ENCODE data around the gene CCDC183. TPM values are rescaled to one million over a fixed set of nuclear protein-coding genes. Genes with fewer than 3 reads are reported as not detected.

CCDC183 gene
- total RNA-seq, 1 donor from 2014 or later = 0.84 TPM

DNA sequence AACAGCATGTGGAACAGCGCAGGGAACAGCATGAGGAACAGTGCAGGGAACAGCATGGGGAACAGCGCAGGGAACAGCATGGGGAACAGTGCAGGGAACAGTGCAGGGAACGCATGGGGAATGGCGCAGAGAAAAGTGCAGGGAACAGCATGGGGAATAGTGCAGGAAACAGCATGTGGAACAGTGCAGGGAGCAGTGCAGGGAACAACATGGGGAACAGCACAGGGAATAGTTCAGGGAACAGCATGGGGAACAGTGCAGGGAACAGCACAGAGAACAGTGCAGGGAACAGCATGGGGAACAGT, 40.1 kb upstream of the CCDC183 start:
- H3K9me3 Mint-ChIP-seq (ENCODE audit: unreplicated experiment) = peaks cover 19% of the 10 kb centered on the region
- DNase-seq (ENCODE audit: low read depth) (no peak), FAIRE-seq (no peak)
- no peak for TF ChIP-seq EZH2 (IDR thresholded peaks at IDR 0.05; ENCODE audit: insufficient read depth, low read length)
- TF ChIP-seq, protein P1, sequence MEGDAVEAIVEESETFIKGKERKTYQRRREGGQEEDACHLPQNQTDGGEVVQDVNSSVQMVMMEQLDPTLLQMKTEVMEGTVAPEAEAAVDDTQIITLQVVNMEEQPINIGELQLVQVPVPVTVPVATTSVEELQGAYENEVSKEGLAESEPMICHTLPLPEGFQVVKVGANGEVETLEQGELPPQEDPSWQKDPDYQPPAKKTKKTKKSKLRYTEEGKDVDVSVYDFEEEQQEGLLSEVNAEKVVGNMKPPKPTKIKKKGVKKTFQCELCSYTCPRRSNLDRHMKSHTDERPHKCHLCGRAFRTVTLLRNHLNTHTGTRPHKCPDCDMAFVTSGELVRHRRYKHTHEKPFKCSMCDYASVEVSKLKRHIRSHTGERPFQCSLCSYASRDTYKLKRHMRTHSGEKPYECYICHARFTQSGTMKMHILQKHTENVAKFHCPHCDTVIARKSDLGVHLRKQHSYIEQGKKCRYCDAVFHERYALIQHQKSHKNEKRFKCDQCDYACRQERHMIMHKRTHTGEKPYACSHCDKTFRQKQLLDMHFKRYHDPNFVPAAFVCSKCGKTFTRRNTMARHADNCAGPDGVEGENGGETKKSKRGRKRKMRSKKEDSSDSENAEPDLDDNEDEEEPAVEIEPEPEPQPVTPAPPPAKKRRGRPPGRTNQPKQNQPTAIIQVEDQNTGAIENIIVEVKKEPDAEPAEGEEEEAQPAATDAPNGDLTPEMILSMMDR (IDR thresholded peaks at IDR 0.05; ENCODE audit: insufficient read depth, low read depth, low read length) = no peak
- H3K4me3 Mint-ChIP-seq (ENCODE audit: unreplicated experiment) = no peak overlapping the region
- Histone ChIP-seq H2AFZ (ENCODE audit: low read depth, low read length) (no peak overlapping the region), H3K9me3 (ENCODE audit: insufficient read depth, low read depth, low read length) (peaks cover 10% of the 10 kb centered on the region), H3K9ac (ENCODE audit: low read length) (no peak overlapping the region), H3K4me2 (ENCODE audit: low read length) (no peak overlapping the region), H3K4me3 (ENCODE audit: insufficient read depth, low read depth, low read length) (no peak overlapping the region), H3K4me1 (ENCODE audit: insufficient read depth, low read length) (no peaks in the 10 kb centered on the region), H3K36me3 (ENCODE audit: insufficient read depth, low read length) (no peaks in the 10 kb centered on the region), H3K27ac (ENCODE audit: low read depth, low read length) (no peak overlapping the region), H4K20me1 (ENCODE audit: insufficient read depth, low read length) (no peaks in the 10 kb centered on the region), H3K27me3 (ENCODE audit: insufficient read depth, low read length) (peaks cover 3% of the 10 kb centered on the region), H3K79me2 (ENCODE audit: insufficient read depth, low read length) (no peaks in the 10 kb centered on the region)
- peaks cover 8% of the 10 kb centered on the region for H3K27me3 Mint-ChIP-seq (ENCODE audit: low read depth, unreplicated experiment)
- H3K27ac Mint-ChIP-seq (ENCODE audit: unreplicated experiment) = no peak overlapping the region
- no peaks in the 10 kb centered on the region for H3K4me1 Mint-ChIP-seq (ENCODE audit: low read depth, unreplicated experiment)
- H3K36me3 Mint-ChIP-seq (ENCODE audit: low read depth, unreplicated experiment) = peaks cover 3% of the 10 kb centered on the region

DNA sequence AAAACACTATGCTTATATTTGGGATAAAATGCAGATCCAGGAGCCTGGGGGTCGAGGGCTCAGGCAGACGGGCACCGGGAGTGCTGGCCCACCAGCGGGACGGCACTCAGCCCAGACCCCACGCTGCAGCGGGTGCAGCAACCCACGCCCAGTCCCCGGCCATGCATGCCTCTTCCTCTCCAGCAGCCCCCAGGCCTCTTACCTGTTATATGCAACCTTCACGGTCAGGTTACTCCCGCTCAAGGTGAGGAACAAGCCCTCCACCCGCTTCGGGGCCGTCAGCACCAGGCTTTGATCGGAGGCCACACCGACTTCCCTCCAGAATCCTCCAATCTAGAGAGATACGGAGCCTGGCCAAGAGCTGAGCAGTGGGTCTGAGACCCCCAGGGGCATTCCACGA, 39.3 kb upstream of the CCDC183 start:
- no peak overlapping the region for H3K4me3 ChIP-seq (ENCODE audit: insufficient read depth, low read depth, low read length)
- Mint-ChIP-seq H3K4me3 (ENCODE audit: unreplicated experiment) (no peak overlapping the region), H3K9me3 (ENCODE audit: unreplicated experiment) (peaks cover 13% of the 10 kb centered on the region), H3K27ac (ENCODE audit: unreplicated experiment) (no peak overlapping the region), H3K36me3 (ENCODE audit: low read depth, unreplicated experiment) (peaks cover 3% of the 10 kb centered on the region), H3K4me1 (ENCODE audit: low read depth, unreplicated experiment) (no peaks in the 10 kb centered on the region), H3K27me3 (ENCODE audit: low read depth, unreplicated experiment) (peaks cover 5% of the 10 kb centered on the region)
- H3K36me3 ChIP-seq (ENCODE audit: insufficient read depth, low read length) = no peaks in the 10 kb centered on the region
- no peak overlapping the region for H3K4me2 ChIP-seq (ENCODE audit: low read length)
- no peaks in the 10 kb centered on the region for H3K79me2 ChIP-seq (ENCODE audit: insufficient read depth, low read length)
- no peak overlapping the region for H3K9ac ChIP-seq (ENCODE audit: low read length)
- H3K9me3 ChIP-seq (ENCODE audit: insufficient read depth, low read depth, low read length) = peaks cover 10% of the 10 kb centered on the region
- H3K27ac ChIP-seq (ENCODE audit: low read depth, low read length) = no peak overlapping the region
- no peaks in the 10 kb centered on the region for H3K4me1 ChIP-seq (ENCODE audit: insufficient read depth, low read length)
- no peaks in the 10 kb centered on the region for H4K20me1 ChIP-seq (ENCODE audit: insufficient read depth, low read length)
- DNase-seq (ENCODE audit: low read depth) = no peak
- no peak overlapping the region for H2AFZ ChIP-seq (ENCODE audit: low read depth, low read length)
- H3K27me3 ChIP-seq (ENCODE audit: insufficient read depth, low read length) = peaks cover 3% of the 10 kb centered on the region
- no peak for TF ChIP-seq EZH2 (IDR thresholded peaks at IDR 0.05; ENCODE audit: insufficient read depth, low read length)
- TF ChIP-seq, protein P1 (IDR thresholded peaks at IDR 0.05; ENCODE audit: insufficient read depth, low read depth, low read length) = no peak
- no peak for FAIRE-seq

DNA sequence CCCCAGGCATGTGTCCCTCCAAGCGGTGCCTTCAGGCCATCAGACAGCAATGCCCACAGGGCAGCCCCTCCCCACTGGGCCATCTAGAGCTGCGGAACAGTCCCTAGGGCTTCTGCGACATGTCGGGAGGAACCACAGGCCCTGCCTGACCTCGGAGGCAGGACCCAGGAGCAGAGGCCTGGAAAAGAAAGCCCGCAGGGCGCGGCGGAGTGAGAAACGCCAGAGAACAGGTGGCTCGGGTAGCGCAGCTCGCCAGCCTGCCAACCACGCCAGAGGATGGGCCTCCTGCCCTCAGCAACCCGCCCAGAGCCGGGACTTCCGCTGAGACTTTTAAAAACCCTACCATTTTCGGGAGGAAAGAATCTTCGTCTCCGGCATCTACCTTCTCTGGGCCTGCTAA, 38.8 kb upstream of the CCDC183 start:
- Histone ChIP-seq H3K27ac (ENCODE audit: low read depth, low read length) (no peak overlapping the region), H3K9me3 (ENCODE audit: insufficient read depth, low read depth, low read length) (peaks cover 10% of the 10 kb centered on the region), H3K36me3 (ENCODE audit: insufficient read depth, low read length) (no peaks in the 10 kb centered on the region), H3K27me3 (ENCODE audit: insufficient read depth, low read length) (peaks cover 3% of the 10 kb centered on the region), H3K4me2 (ENCODE audit: low read length) (no peak overlapping the region), H3K4me1 (ENCODE audit: insufficient read depth, low read length) (no peaks in the 10 kb centered on the region), H3K9ac (ENCODE audit: low read length) (no peak overlapping the region), H4K20me1 (ENCODE audit: insufficient read depth, low read length) (no peaks in the 10 kb centered on the region), H3K79me2 (ENCODE audit: insufficient read depth, low read length) (no peaks in the 10 kb centered on the region), H3K4me3 (ENCODE audit: insufficient read depth, low read depth, low read length) (no peak overlapping the region), H2AFZ (ENCODE audit: low read depth, low read length) (no peak overlapping the region)
- no peak for DNase-seq (ENCODE audit: low read depth)
- Mint-ChIP-seq H3K36me3 (ENCODE audit: low read depth, unreplicated experiment) (peaks cover 3% of the 10 kb centered on the region), H3K4me3 (ENCODE audit: unreplicated experiment) (no peak overlapping the region), H3K27me3 (ENCODE audit: low read depth, unreplicated experiment) (peaks cover 3% of the 10 kb centered on the region), H3K9me3 (ENCODE audit: unreplicated experiment) (peaks cover 9% of the 10 kb centered on the region), H3K4me1 (ENCODE audit: low read depth, unreplicated experiment) (no peaks in the 10 kb centered on the region), H3K27ac (ENCODE audit: unreplicated experiment) (no peak overlapping the region)
- TF ChIP-seq, protein P1 (IDR thresholded peaks at IDR 0.05; ENCODE audit: insufficient read depth, low read depth, low read length) = no peak
- no peak for TF ChIP-seq EZH2 (IDR thresholded peaks at IDR 0.05; ENCODE audit: insufficient read depth, low read length)
- FAIRE-seq = no peak

Data from astrocyte (in vitro differentiated cells and primary cell).